GM12873 (cell line): ENCODE measurements around the gene LDLRAD3.

Source experiments
- TF ChIP-seq, protein P1 (sequence below): IDR thresholded peaks from 2 replicates; pipeline ENCODE4 v1.5.1; 2012; ENCODE audit warnings: low read depth, mild to moderate bottlenecking, moderate library complexity, low read length, control low read depth; ENCODE audit not compliant: insufficient read depth; ENCODE audit errors: missing control alignments

Gene LDLRAD3

DNA sequence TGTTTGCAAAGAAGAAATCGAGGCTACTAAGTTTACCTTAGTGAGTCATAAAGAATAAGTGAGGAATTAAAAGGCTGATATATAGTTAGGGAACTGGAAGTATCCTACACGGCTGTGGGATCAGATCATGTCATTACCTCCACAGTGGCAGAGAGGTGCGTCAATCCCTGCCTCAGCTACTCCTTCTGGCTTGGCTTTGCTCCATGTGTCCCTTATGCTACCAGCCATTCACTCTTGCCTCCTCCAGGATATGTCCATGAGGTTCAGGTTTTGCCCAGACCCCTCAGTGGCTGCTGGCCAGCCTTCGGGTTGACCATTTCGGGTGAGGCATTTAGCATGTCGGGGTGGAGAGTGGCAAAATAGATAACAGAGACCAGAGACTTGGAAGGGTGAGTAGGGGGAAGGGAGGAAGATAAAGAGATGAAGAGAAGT, 153.4 kb downstream of the LDLRAD3 start:
- TF ChIP-seq, protein P1, sequence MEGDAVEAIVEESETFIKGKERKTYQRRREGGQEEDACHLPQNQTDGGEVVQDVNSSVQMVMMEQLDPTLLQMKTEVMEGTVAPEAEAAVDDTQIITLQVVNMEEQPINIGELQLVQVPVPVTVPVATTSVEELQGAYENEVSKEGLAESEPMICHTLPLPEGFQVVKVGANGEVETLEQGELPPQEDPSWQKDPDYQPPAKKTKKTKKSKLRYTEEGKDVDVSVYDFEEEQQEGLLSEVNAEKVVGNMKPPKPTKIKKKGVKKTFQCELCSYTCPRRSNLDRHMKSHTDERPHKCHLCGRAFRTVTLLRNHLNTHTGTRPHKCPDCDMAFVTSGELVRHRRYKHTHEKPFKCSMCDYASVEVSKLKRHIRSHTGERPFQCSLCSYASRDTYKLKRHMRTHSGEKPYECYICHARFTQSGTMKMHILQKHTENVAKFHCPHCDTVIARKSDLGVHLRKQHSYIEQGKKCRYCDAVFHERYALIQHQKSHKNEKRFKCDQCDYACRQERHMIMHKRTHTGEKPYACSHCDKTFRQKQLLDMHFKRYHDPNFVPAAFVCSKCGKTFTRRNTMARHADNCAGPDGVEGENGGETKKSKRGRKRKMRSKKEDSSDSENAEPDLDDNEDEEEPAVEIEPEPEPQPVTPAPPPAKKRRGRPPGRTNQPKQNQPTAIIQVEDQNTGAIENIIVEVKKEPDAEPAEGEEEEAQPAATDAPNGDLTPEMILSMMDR: no peak

DNA sequence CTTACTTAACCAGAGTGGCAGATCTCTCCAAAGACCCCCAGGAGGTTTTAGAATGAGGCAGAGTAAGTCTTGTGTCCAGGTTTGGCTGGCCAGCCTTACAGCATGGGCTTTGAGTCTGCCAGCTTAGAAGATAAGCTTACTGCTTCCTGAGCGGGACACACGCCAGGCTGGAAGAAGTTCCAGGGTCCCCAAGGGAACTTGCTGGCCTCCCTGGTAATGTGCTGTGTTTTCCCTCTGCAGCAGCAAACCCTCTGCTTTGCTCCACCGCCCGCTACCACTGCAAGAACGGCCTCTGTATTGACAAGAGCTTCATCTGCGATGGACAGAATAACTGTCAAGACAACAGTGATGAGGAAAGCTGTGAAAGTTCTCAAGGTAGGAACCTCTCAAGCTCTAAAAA, 154.2 kb downstream of the LDLRAD3 start:
- TF ChIP-seq, protein P1: no peak

DNA sequence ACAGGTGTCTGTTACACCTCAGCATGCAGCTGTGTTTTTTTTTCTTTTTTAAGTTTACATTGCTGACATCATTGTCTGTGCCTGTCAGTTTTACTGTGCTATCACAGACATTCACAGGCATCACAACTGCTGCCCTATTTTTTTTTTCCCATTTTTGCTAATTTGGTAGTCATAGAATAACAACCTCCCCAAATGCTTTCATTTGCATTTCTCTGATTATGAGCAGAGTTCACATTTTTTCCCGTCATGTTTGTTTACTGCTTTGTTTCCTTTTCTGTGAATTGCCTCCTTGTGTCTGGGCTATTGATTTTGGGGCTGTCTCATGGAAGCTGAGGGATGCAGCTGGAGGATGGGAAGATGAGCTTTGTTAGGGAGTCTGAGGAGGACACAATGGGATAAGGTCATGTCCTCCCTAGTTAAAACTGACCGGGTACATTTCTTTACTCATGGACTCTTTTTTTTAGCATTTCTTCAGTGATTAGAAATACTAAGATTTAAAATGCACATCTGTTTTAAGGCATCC, 155.1 kb downstream of the LDLRAD3 start:
- TF ChIP-seq, protein P1: no peak

DNA sequence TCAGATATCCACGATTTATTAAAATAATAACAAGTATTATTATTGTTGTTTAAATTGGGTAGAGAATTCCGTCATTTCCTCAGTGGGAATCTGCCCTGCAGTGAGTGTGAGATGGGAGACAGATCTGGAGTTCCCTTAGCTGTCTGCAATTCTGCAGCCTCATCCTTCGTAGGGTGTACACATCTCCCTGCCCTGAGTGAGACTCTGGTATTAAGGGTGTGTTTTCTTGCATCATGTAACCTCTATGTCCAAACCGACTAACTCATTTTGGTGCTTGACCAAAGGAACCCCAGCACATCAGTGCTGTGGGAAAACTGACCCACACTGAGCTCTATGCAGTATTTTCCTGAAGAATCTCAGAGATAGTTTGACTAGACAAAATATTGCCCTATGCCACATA, 157.6 kb downstream of the LDLRAD3 start:
- TF ChIP-seq, protein P1: no peak

DNA sequence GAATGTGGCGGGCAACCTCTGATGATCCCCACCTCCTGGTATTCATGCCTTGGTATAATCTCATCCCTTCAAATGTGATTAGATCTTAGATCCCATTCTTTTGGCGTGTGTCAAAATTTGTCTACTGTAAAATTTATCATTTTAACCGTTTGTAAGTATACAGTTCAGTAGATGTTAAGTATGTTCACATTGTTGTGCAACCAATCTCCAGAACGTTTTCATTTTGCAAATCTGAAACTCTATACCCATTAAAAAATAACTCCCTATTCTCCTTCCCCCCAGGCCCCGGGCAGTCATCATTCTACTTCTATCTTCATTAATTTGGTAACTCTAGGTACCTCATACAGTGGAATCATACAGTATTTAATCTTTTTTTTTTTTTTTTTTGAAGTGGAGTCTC, 159.0 kb downstream of the LDLRAD3 start:
- TF ChIP-seq, protein P1: no peak

DNA sequence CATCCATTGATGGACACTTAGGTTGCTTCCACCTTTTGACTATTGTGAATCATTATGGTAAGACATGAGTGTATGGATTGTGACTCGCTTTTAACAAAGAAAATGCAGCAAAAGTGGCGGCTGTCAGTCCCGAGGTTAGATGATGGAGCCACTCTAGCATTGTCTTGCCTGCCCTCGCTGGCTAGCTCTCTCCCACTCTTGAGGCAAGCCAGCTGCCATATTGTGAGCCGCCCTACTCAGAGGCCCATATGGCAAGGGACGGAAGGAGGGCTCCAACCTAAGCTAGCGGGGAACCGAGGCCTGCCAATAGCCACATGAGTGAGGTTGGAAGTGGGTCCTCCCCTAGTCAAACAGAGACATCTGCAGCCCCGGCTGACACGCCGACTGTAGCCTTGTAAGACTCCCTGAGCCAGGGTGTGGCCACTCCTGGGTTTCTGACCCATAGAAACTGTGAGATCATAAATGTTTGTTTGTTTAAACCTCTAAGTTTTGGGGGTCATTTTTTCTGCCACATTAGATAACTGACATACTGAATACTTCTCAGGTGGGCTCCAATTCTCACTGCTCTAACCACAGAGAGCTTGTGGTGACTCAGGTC, 160.2 kb downstream of the LDLRAD3 start:
- TF ChIP-seq, protein P1: no peak

DNA sequence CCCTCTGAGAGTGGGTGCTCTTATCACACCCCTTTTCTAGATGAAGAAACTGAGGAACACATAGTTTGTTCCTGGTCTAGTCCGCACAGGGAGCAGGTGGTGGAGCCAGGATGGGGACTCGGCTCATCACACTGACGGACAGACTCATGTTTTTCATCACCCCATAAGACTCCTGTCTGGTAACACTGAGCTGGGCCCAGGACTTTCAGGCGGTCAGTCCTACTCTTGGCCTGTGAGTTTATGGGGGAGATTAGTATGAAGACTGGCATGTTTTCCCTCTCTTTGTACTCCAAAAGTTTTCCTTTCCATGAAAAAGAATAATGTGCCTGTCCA, 160.8 kb downstream of the LDLRAD3 start:
- TF ChIP-seq, protein P1: no peak
